SK-N-MC (cell line): ENCODE results near the gene ULK4.
"Not testable (repeated sequence)": the region's sequence is repeated elsewhere in the genome, so short reads cannot be mapped to it uniquely, and the experiment has no call there.

ENCODE experiments used
- EZH2 ChIP-seq: fragments of 200-600 bp; sonication (generic); IDR thresholded peaks from one replicate; pipeline ENCODE4 v1.6.1; 2017; ENCODE audit warnings: antibody characterized with exemption
- FOXP2 ChIP-seq: optimal IDR thresholded peaks from 2 replicates; pipeline ENCODE3; 2011; ENCODE audit warnings: mild to moderate bottlenecking, moderate library complexity; ENCODE audit not compliant: insufficient read depth; ENCODE audit errors: extremely low read length, control extremely low read depth

GRCh38 chr3:41983091-41983490, 21.2 kb upstream of the ULK4 start:
- TF ChIP-seq EZH2, FOXP2: not testable (repeated sequence)
